K562 (cell line): Measurements from ENCODE around the gene RCSD1. TPM values are rescaled to one million over a fixed set of nuclear protein-coding genes. Genes with fewer than 3 reads are reported as not detected.

Experiments
- ATAC-seq: fragments of 200-7000 bp; cut with Tn5 transposase; 3 replicates; pipeline ENCODE4 v1.9.1; 2020; ENCODE audit warnings: moderate library complexity
- BruUV-seq: library from RNA; stranded (reverse); fragments of 400-500 nt; replicated peaks from 2 replicates; lab custom pipeline; 2021; lab: Mats Ljungman, UMichigan
- CTCF ChIA-PET: fragments of 300-600 bp; formaldehyde crosslinking; extraction: SDS; loops from one replicate; lab custom pipeline; 2021; ENCODE audit warnings: low intra/inter-chr PET ratio; lab: Yijun Ruan, JAX
- POLR2A ChIA-PET: fragments of 300-600, 350-650 bp; sonication (Branson Sonifier 250); formaldehyde crosslinking; extraction: SDS; loops from one replicate; lab custom pipeline; 2021; ENCODE audit warnings: antibody characterized with exemption, inconsistent platforms; lab: Yijun Ruan, JAX
- DNase-seq, 4 experiments: peaks; one replicate each; pipeline versions ENCODE4 v3.0.0 to v3.0.0-alpha.2; 2011 to 2018; ENCODE audit warnings: low spot score in 3 of 4, mixed read lengths in 3 of 4; ENCODE audit errors: extremely low read depth in 1 of 4
- FAIRE-seq: peaks from 2 replicates; lab custom pipeline; 2011; peaks lifted over from hg19 to GRCh38; lab: Jason Lieb, UNC
- H2AFZ ChIP-seq: 2 replicates; pipeline ENCODE4 v1.6.0; 2011; ENCODE audit warnings: low read depth, low read length, control low read depth, inconsistent platforms
- H3K27ac ChIP-seq: fragments of 200-600 bp; 3 replicates; pipeline ENCODE4 v1.8.0; 2011; ENCODE audit warnings: low read depth, mild to moderate bottlenecking, control low read depth, inconsistent platforms, low read length, moderate library complexity, mixed read lengths; ENCODE audit errors: extremely low read depth
- H3K27me3 ChIP-seq, 2 experiments: fragments of 300-600 bp in 1 of 2; 2 replicates in 1 of 2; 3 replicates in 1 of 2; pipeline versions ENCODE4 v1.6.0 to v1.8.0; 2011; ENCODE audit warnings: inconsistent platforms in 2 of 2, low read length in 2 of 2, mild to moderate bottlenecking in 1 of 2, mixed read lengths in 1 of 2, moderate library complexity in 1 of 2; ENCODE audit not compliant: control insufficient read depth in 2 of 2, insufficient read depth in 2 of 2
- H3K36me3 ChIP-seq: fragments of 300-600 bp; 3 replicates; pipeline ENCODE4 v1.8.0; 2011; ENCODE audit warnings: mild to moderate bottlenecking, low read length, inconsistent platforms; ENCODE audit not compliant: control insufficient read depth, insufficient read depth
- H3K4me1 ChIP-seq, 2 experiments: fragments of 200-600 bp in 1 of 2; replicated peaks in 1 of 2; 2 replicates in 1 of 2; 3 replicates in 1 of 2; pipeline versions ENCODE4 v1.5.1 to v1.8.0; 2011; ENCODE audit warnings: inconsistent platforms in 2 of 2, low read length in 2 of 2, mild to moderate bottlenecking in 1 of 2, mixed read lengths in 1 of 2, moderate library complexity in 1 of 2; ENCODE audit not compliant: control insufficient read depth in 2 of 2, insufficient read depth in 2 of 2
- H3K4me2 ChIP-seq: 2 replicates; pipeline ENCODE4 v1.6.1; 2011; ENCODE audit warnings: low read length, control low read depth, inconsistent platforms, mixed read lengths; ENCODE audit not compliant: insufficient read depth
- H3K4me3 ChIP-seq: fragments of 200-600 bp; sonication (generic), shearing (Covaris generic); 2 replicates; pipeline ENCODE4 v1.5.1; 2016; ENCODE audit warnings: control low read depth, inconsistent platforms
- H3K79me2 ChIP-seq: fragments of 200-600 bp; 3 replicates; pipeline ENCODE4 v1.8.0; 2011; ENCODE audit warnings: low read length, inconsistent platforms; ENCODE audit not compliant: control insufficient read depth, insufficient read depth
- H3K9ac ChIP-seq, 2 experiments: 2 replicates each; pipeline versions ENCODE4 v1.6.0 to v1.6.1; 2011; ENCODE audit warnings: low read depth in 2 of 2, low read length in 2 of 2, control low read depth in 1 of 2, inconsistent platforms in 1 of 2, mild to moderate bottlenecking in 1 of 2, mixed read lengths in 1 of 2; ENCODE audit not compliant: insufficient read depth in 1 of 2
- H3K9me1 ChIP-seq: one replicate; pipeline ENCODE4 v1.6.0; 2011; ENCODE audit warnings: inconsistent platforms, mild to moderate bottlenecking, low read length, moderate library complexity; ENCODE audit not compliant: control insufficient read depth, insufficient read depth
- H3K9me3 ChIP-seq: replicated peaks from 2 replicates; pipeline ENCODE4 v1.5.1; 2011; ENCODE audit warnings: low read depth, low read length, inconsistent platforms; ENCODE audit not compliant: control insufficient read depth, insufficient read depth
- H4K20me1 ChIP-seq: replicated peaks from 2 replicates; pipeline ENCODE4 v1.6.1; 2011; ENCODE audit warnings: low read length, inconsistent platforms, mixed read lengths; ENCODE audit not compliant: control insufficient read depth, insufficient read depth
- ATF3 ChIP-seq, 2 experiments: fragments of 450-650 bp in 1 of 2; sonication (generic) in 1 of 2; formaldehyde crosslinking in 1 of 2; IDR thresholded peaks in 1 of 2; conservative IDR thresholded peaks in 1 of 2; 2 replicates each; pipeline versions ENCODE4 v1.6.1 to v1.8.1; 2016 to 2023; ENCODE audit warnings: mild to moderate bottlenecking in 2 of 2, moderate library complexity in 2 of 2, inconsistent platforms in 1 of 2, missing genetic modification reagents in 1 of 2
- ATF7 ChIP-seq: fragments of 450-650 bp; IDR thresholded peaks from 2 replicates; pipeline ENCODE4 v1.7.1; 2014; ENCODE audit warnings: mild to moderate bottlenecking, moderate library complexity
- C11orf30 ChIP-seq: fragments of 450-650 bp; IDR thresholded peaks from 2 replicates; pipeline ENCODE4 v1.6.1; 2016; ENCODE audit warnings: low read depth, mild to moderate bottlenecking
- CTBP1 ChIP-seq: fragments of 450-650 bp; IDR thresholded peaks from 2 replicates; pipeline ENCODE4 v1.6.1; 2016; ENCODE audit warnings: borderline replicate concordance
- CXXC5 ChIP-seq: fragments of 250-450 bp; sonication (Bioruptor Pico); IDR thresholded peaks from 2 replicates; pipeline ENCODE4 v1.8.0; 2022; ENCODE audit warnings: inconsistent platforms, mild to moderate bottlenecking, moderate library complexity
- HDAC2 ChIP-seq: fragments of 450-650 bp; IDR thresholded peaks from 2 replicates; pipeline ENCODE4 v1.6.1; 2016; ENCODE audit warnings: mild to moderate bottlenecking
- MEIS2 ChIP-seq: fragments of 450-650 bp; IDR thresholded peaks from 2 replicates; pipeline ENCODE4 v1.6.1; 2014; ENCODE audit warnings: mild to moderate bottlenecking; ENCODE audit not compliant: partially characterized antibody
- MTA1 ChIP-seq: fragments of 450-650 bp; IDR thresholded peaks from 2 replicates; pipeline ENCODE4 v1.6.1; 2017; ENCODE audit warnings: borderline replicate concordance
- MYC ChIP-seq, 2 experiments: fragments of 250-450 bp in 1 of 2; sonication (Bioruptor Pico) in 1 of 2; IDR thresholded peaks; 2 replicates each; pipeline versions ENCODE4 v1.5.1 to v1.6.1; 2012 to 2021; ENCODE audit warnings: low read depth in 2 of 2, borderline replicate concordance in 1 of 2, improper control_type of control experiment in 1 of 2, low read length in 1 of 2, mild to moderate bottlenecking in 1 of 2, moderate library complexity in 1 of 2
- PBX2 ChIP-seq, 2 experiments: IDR thresholded peaks in 1 of 2; conservative IDR thresholded peaks in 1 of 2; 2 replicates each; pipeline ENCODE4 v1.6.1; 2016; ENCODE audit warnings: low read depth in 2 of 2, mild to moderate bottlenecking in 1 of 2, missing compliant biosample characterization in 1 of 2, missing genetic modification characterization in 1 of 2, moderate library complexity in 1 of 2
- ZNF277 ChIP-seq: fragments of 250-450 bp; sonication (Bioruptor Pico); IDR thresholded peaks from 2 replicates; pipeline ENCODE4 v1.8.0; 2022; ENCODE audit warnings: inconsistent platforms, mild to moderate bottlenecking, moderate library complexity, borderline replicate concordance
- WGBS: fragments of 100-300 bp; shearing (Covaris generic); methylation state at CpG from one replicate; pipeline ENCODE4 v1.1.6; 2016; ENCODE audit warnings: low coverage, mixed read lengths; ENCODE audit not compliant: insufficient coverage; ENCODE audit errors: missing lambda C conversion rate; 5-methylcytosine and 5-hydroxymethylcytosine counted together
- in situ Hi-C: fragments of 300-500 bp; cut with MboI; formaldehyde crosslinking; loops from 4 replicates; pipeline ENCODE4 v1.15.0; 2018; ENCODE audit warnings: inconsistent platforms, mixed read lengths
- intact Hi-C: fragments of 100-400 bp; cut with micrococcal nuclease; formaldehyde crosslinking; loops from 2 replicates; pipeline ENCODE4 v1.14.2; 2022
- polyA plus RNA-seq, 8 experiments: library from polyadenylated mRNA; depleted of rRNA in 4 of 8; stranded (reverse) in 5 of 8; unstranded in 3 of 8; fragments of >200 nt; fragmentation: Nextera tagmentation in 2 of 8; fragmentation: Illumina TruSeq in 1 of 8; extraction: Ambion mirVana in 2 of 8; extraction: Trizol in 1 of 8; gene quantifications; 2 replicates each; pipeline versions ENCODE4 v1.2.1 to v1.2.3, GENCODE V29; 2011 to 2014; ENCODE audit warnings: inconsistent platforms in 1 of 8, missing spikeins in 1 of 8
- total RNA-seq, 7 experiments: library from RNA; depleted of rRNA in 6 of 7; stranded (reverse); fragments of >200 nt in 6 of 7; fragmentation: Illumina TruSeq in 2 of 7; extraction: Trizol in 2 of 7; gene quantifications; 2 replicates each; pipeline versions ENCODE4 v1.2.1 to v1.2.3, GENCODE V29; 2011 to 2021; ENCODE audit warnings: low replicate concordance in 1 of 7
- TF ChIP-seq, protein P1 (sequence below): fragments of 450-650 bp; IDR thresholded peaks from 2 replicates; pipeline ENCODE4 v1.6.1; 2016
- TF ChIP-seq, protein P2 (sequence below): sonication (generic); IDR thresholded peaks from 2 replicates; pipeline ENCODE4 v1.6.1; 2016

RCSD1 gene
- total and polyA plus RNA-seq, 9 of the 15 experiments (the other 6 are each of a cell fraction or from before 2014, with no cell fraction given): 7.8 to 69.8 (median 45.3) TPM

DNA sequence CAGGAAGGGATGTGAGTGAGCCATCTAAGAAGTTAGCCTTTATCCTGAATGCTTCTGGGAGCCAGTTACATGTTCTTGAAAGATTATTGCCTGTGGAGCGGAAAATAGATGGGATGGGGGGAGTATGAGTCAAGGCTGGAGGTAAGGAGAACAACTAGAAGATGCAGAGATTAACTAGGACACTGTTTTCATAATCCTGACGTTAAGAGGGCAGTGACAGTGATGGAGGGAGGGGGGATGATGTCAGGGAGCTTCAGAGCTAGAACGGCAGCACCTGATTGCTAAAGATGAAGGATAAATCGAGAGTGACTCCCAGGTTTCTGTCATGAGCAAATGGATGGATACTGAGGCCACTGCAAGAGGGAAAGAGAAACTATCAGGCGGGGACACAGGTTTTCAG lies 10.0 kb upstream of the RCSD1 start:
- no peaks in the 10 kb centered on the region for H4K20me1 ChIP-seq
- CTCF ChIA-PET: no interaction called here
- FAIRE-seq (peak; percentile 68), DNase-seq (peak in 2 of 4 experiments; percentile 48 to 50), ATAC-seq (peak; percentile 14; the same call in 1 of the 3 replicates)
- no peaks in the 10 kb centered on the region for H3K36me3 ChIP-seq
- H3K4me2 ChIP-seq: no peak overlapping the region
- POLR2A ChIA-PET: interaction anchor here (0.7 to 1.3 kb wide), 4 partner anchors 8 to 76 kb away, joined by 3 to 6 read pairs (median 4); partner anchors contain the start of gene CREG1
- no peak overlapping the region for H3K9ac ChIP-seq
- H3K9me1 ChIP-seq: no peaks in the 10 kb centered on the region
- no peak overlapping the region for H3K27ac ChIP-seq
- peaks cover 16 to 45% of the 10 kb centered on the region in 2 experiments for H3K4me1 ChIP-seq
- H3K4me3 ChIP-seq: no peak overlapping the region
- no TSS peak for BruUV-seq
- intact Hi-C loops (no loop called here), in situ Hi-C loops (no loop called here)
- H3K27me3 ChIP-seq: no peaks in the 10 kb centered on the region
- WGBS: 25% methylated on average over 5 of the region's 5 CpGs
- peaks cover 3% of the 10 kb centered on the region; the same call in 1 of the 3 replicates for H3K79me2 ChIP-seq
- peak overlapping the region; percentile 29; the same call in 1 of the 2 replicates for H2AFZ ChIP-seq
- H3K9me3 ChIP-seq: peaks cover 6% of the 10 kb centered on the region
- peak; percentile 27; the same call in 1 of the 2 replicates for TF ChIP-seq CXXC5
- TF ChIP-seq, protein P1, sequence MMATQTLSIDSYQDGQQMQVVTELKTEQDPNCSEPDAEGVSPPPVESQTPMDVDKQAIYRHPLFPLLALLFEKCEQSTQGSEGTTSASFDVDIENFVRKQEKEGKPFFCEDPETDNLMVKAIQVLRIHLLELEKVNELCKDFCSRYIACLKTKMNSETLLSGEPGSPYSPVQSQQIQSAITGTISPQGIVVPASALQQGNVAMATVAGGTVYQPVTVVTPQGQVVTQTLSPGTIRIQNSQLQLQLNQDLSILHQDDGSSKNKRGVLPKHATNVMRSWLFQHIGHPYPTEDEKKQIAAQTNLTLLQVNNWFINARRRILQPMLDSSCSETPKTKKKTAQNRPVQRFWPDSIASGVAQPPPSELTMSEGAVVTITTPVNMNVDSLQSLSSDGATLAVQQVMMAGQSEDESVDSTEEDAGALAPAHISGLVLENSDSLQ: peak; percentile 85
- peak; percentile 51; the same call in 1 of the 2 replicates for TF ChIP-seq ATF7
- no peak for TF ChIP-seq MYC (IDR thresholded peaks at IDR 0.05; ENCODE audit: low read depth, low read length)
- no peak for TF ChIP-seq MYC (CRISPR knock-in tag; IDR thresholded peaks at IDR 0.05; ENCODE audit: borderline replicate concordance, low read depth)
- TF ChIP-seq C11orf30: no peak
- TF ChIP-seq ZNF277: no peak
- TF ChIP-seq HDAC2: 0 out of 2 replicates have a peak, but pooled peaks have one; percentile 20
- TF ChIP-seq MEIS2: peak; percentile 55
- peak; percentile 95 for TF ChIP-seq CTBP1
- TF ChIP-seq, protein P2, sequence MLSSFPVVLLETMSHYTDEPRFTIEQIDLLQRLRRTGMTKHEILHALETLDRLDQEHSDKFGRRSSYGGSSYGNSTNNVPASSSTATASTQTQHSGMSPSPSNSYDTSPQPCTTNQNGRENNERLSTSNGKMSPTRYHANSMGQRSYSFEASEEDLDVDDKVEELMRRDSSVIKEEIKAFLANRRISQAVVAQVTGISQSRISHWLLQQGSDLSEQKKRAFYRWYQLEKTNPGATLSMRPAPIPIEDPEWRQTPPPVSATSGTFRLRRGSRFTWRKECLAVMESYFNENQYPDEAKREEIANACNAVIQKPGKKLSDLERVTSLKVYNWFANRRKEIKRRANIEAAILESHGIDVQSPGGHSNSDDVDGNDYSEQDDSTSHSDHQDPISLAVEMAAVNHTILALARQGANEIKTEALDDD: 0 out of 2 replicates have a peak, but pooled peaks have one; percentile 50
- no peak for TF ChIP-seq PBX2 (CRISPR knock-in tag; IDR thresholded peaks at IDR 0.05; ENCODE audit: low read depth)
- TF ChIP-seq PBX2 (tag; conservative IDR thresholded peaks at IDR 0.05; ENCODE audit: low read depth): peak; percentile 32; the same call in 1 of the 2 replicates
- peak; percentile 66 for TF ChIP-seq ATF3 (IDR thresholded peaks at IDR 0.05)
- TF ChIP-seq ATF3 (CRISPR knock-in tag; conservative IDR thresholded peaks at IDR 0.05): no peak
- 0 out of 2 replicates have a peak, but pooled peaks have one; percentile 58 for TF ChIP-seq MTA1
